ENCODE data around the gene C2CD3.

The C2CD3 gene

GRCh38 chr11:73972620-73973449 is 198.0 kb downstream of the C2CD3 start:
- no peak for DNase-seq
- Histone ChIP-seq H3K9me3 (ENCODE audit: severe bottlenecking) (no peaks in the 10 kb centered on the region), H3K27me3 (ENCODE audit: insufficient read depth, low read depth, severe bottlenecking) (no peaks in the 10 kb centered on the region), H3K36me3 (peaks cover 43% of the 10 kb centered on the region), H3K4me3 (ENCODE audit: low read depth, low read length) (no peak overlapping the region), H3K27ac (no peak overlapping the region)
- TF ChIP-seq CTCF (IDR thresholded peaks at IDR 0.05; ENCODE audit: low read depth, low read length), result no peak

GRCh38 chr11:73972187-73972586 is 198.6 kb downstream of the C2CD3 start:
- no peak for DNase-seq
- H3K4me3 ChIP-seq (ENCODE audit: low read depth, low read length), result no peak overlapping the region
- H3K36me3 ChIP-seq, result peaks cover 37% of the 10 kb centered on the region
- H3K27ac ChIP-seq, result no peak overlapping the region
- TF ChIP-seq CTCF (IDR thresholded peaks at IDR 0.05; ENCODE audit: low read depth, low read length), result no peak
- H3K9me3 ChIP-seq (ENCODE audit: severe bottlenecking), result no peaks in the 10 kb centered on the region
- H3K27me3 ChIP-seq (ENCODE audit: insufficient read depth, low read depth, severe bottlenecking), result no peaks in the 10 kb centered on the region

- H3K36me3 ChIP-seq, result peaks cover 28% of the 10 kb centered on the region
- H3K27ac ChIP-seq, result no peak overlapping the region; the same call in 1 of the 2 replicates
- H3K4me3 ChIP-seq (ENCODE audit: low read depth, low read length), result no peak overlapping the region
- H3K9me3 ChIP-seq (ENCODE audit: severe bottlenecking), result no peaks in the 10 kb centered on the region
- TF ChIP-seq CTCF (IDR thresholded peaks at IDR 0.05; ENCODE audit: low read depth, low read length), result no peak
- H3K27me3 ChIP-seq (ENCODE audit: insufficient read depth, low read depth, severe bottlenecking), result no peaks in the 10 kb centered on the region
- no peak for DNase-seq
These were observed 199.6 kb downstream of the C2CD3 start for GRCh38 chr11:73971175-73971719.

GRCh38 chr11:73969991-73970800 is 200.6 kb downstream of the C2CD3 start:
- Histone ChIP-seq H3K36me3 (peaks cover 17% of the 10 kb centered on the region), H3K27me3 (ENCODE audit: insufficient read depth, low read depth, severe bottlenecking) (no peaks in the 10 kb centered on the region), H3K27ac (no peak overlapping the region), H3K9me3 (ENCODE audit: severe bottlenecking) (no peaks in the 10 kb centered on the region), H3K4me3 (ENCODE audit: low read depth, low read length) (no peak overlapping the region)
- no peak for TF ChIP-seq CTCF (IDR thresholded peaks at IDR 0.05; ENCODE audit: low read depth, low read length)
- no peak for DNase-seq

- no peaks in the 10 kb centered on the region for H3K27me3 ChIP-seq (ENCODE audit: insufficient read depth, low read depth, severe bottlenecking)
- no peak overlapping the region for H3K27ac ChIP-seq
- no peak for TF ChIP-seq CTCF (IDR thresholded peaks at IDR 0.05; ENCODE audit: low read depth, low read length)
- no peak for DNase-seq
- H3K36me3 ChIP-seq, result peaks cover 6% of the 10 kb centered on the region
- H3K9me3 ChIP-seq (ENCODE audit: severe bottlenecking), result no peaks in the 10 kb centered on the region
- no peak overlapping the region for H3K4me3 ChIP-seq (ENCODE audit: low read depth, low read length)
These were observed 201.7 kb downstream of the C2CD3 start for GRCh38 chr11:73969091-73969490.
